HK-2 (cell line): ENCODE measurements around the gene ARHGEF12.

Experiments used
- DNase-seq: peaks from one replicate; pipeline ENCODE4 v3.0.0-alpha.2; 2018; ENCODE audit not compliant: unreplicated experiment

The ARHGEF12 gene

DNA sequence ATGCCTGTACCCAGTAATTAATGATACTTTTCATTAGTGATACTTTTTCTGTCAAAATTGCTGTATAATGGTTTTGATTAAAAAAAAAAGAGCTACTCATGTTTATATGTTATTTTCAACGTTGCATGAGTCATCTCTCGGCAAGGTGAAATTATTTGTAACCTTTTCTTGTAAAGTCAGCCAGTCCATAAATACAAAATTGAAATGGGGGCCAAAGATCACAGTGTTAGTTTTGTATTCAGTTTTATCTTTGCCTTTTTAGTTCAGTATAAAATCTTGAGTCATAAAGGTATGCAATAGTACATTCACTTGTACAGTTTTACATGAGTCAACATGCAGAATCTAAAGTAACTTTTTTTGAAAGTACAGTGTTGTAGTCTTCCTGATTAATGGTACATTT is 4.3 kb downstream of the ARHGEF12 start:
- no peak for DNase-seq

- no peak for DNase-seq
Measured at GRCh38 chr11:120342226-120342625, 6.0 kb downstream of the ARHGEF12 start.

- no peak for DNase-seq
Measured at GRCh38 chr11:120342678-120343077, 6.5 kb downstream of the ARHGEF12 start.

DNA sequence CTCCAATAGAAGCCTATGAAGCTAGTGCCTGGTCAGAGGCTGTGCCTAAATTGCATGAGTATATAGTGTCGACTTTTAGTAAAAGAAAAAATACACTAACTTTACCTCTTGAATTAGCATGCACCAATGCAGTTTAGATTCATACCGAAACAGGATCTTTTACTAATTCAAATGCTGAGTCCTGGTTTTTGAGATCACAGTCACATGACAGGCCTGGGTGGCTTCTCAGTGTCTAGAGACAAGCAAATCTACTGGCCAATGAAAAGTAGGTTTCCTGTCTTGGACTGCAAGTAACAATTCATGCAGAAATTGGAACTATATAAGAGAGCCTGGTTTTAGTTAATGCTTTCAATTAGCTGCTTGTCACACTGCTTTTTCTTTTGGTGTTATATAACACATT is 7.2 kb downstream of the ARHGEF12 start:
- no peak for DNase-seq

- no peak for DNase-seq
Measured at GRCh38 chr11:120344302-120345004, 8.2 kb downstream of the ARHGEF12 start.

DNA sequence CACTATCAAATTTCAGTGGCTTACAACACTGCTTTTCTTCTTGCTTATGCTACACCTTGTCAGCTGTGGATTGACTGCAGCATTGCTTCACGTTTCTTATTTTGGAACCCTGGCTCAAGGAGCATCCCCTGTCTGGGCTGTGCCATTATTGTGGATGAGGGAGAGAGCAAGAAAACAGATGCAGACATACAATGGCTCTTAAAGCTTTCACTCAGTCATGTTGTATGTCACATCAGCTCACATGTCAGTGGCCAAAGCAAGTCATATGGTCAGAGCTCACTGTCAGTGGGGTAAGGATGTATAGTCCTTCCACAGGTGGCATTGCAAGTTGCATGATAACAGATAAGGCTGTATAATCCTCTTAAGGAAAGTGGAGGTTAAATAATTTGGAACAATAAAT is 10.0 kb downstream of the ARHGEF12 start:
- no peak for DNase-seq

DNA sequence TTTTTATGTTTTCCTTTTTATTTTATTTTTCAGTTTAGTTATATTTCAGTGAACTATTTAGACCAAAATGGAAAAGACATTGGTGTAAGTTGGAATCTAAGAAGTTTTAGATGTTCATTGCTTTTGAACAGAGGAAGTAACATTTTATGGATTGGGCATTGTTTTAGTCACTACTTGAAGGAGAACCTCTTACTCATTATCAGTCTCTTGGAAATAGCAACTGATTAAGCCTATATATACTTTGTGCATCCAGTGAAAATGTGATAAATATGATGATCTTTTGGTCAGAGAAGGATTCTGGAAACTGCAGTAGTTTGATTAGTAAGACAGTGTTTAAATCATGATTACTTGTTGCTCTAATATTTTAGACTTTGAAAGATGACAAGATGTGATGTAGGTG is 14.4 kb downstream of the ARHGEF12 start:
- no peak for DNase-seq

DNA sequence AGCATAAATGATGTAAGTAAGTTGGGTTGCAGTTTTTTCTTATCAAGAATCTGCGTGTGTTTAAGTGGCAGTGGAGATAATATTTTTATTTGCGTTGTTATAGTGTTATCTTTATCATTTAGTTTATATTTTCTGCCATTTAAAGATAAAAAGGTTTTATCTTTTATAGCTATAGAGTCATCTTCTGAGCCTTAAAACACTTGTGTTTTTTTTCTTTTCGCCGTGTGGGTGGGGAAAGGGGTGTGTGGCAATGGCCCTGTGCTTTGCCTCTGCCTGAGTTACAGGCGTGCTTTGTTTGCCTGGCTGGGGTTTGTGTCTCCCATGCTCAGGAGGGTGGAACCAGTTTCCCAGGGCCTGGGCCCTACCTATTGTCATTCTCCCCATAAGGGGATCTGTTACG is 16.2 kb downstream of the ARHGEF12 start:
- no peak for DNase-seq

- no peak for DNase-seq
Measured at GRCh38 chr11:120354068-120354467, 17.9 kb downstream of the ARHGEF12 start.

DNA sequence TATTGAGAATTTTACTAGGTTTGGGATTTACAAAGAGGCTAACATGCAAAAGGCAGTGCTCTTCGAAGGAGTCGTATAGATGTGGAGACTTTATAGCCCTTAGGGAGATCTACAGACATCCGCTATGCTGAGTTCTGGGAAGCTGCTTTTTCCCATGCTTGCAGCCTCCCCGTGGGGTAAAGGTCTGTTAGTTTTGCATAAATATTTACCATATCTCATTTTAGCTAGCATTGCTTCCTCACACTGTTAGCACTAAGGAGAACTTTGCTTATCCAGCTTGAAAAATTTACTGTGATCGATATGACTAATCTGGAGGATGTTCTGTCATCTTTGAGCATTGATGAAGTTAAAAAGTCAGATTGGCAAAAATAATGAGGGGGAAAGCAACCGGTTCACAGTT is 18.6 kb downstream of the ARHGEF12 start:
- DNase-seq, result no peak

- DNase-seq, result no peak
Measured at GRCh38 chr11:120357620-120358019, 21.4 kb downstream of the ARHGEF12 start.

- DNase-seq, result no peak
Measured at GRCh38 chr11:120358729-120359128, 22.5 kb downstream of the ARHGEF12 start.

DNA sequence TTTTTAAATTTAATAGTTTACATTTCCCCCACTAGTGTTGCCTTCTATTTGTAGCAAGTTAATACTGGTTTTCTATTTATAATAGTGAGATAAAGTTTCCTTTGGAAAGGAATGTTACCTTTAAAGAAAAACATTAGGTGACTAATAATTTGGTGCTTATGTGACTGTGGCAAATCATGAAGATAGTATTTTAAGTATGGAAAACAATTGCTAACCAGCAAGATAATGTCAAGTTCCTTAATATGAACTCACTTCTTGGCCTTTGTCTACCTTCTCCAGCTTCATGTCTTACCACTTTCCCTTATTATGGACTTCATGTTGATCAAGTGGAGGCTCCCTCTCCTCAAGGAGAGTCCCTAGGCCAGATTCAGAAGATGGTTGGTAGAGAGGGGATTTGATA is 27.2 kb downstream of the ARHGEF12 start:
- no peak for DNase-seq

DNA sequence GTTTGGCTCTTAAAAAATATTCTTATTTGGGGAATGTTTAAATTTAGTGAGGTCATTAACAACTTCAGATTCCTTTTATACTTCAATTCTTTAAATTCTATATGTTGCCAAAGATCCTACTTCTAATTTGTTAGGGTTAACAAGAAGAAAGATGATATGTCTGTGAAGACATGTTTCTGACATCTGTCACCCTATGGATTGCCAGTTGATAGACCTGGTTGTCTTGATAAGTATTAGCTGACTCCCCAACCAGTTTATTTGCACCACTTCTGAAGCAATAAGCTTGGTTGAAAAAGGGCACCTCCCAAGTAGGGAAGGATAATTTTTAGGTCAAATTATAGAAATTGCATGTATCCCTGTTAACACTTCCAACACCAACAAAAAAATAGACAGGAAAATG is 29.3 kb downstream of the ARHGEF12 start:
- DNase-seq, result no peak

- DNase-seq, result no peak
Measured at GRCh38 chr11:120372296-120372695, 36.1 kb downstream of the ARHGEF12 start.

DNA sequence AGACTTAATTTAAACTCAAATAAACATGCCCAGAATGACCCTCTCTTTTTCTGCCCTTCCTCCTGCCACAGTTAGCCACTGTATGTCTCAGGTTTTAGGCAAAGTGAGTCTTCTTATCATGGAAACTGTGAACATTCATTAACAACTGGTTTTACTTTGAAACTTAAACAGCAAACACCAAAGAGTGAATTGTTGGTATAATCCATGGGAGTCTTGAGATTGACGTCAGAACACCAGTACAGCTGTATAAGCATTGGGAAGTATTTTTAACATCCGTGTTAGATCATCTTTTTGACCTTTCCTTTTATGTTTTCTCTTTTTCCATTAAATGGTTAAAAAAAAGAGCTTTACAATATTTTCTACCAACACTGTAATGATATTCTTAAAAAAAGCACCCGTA is 38.9 kb downstream of the ARHGEF12 start:
- DNase-seq, result no peak

GRCh38 chr11:120376547-120377182 is 40.5 kb downstream of the ARHGEF12 start:
- no peak for DNase-seq

DNA sequence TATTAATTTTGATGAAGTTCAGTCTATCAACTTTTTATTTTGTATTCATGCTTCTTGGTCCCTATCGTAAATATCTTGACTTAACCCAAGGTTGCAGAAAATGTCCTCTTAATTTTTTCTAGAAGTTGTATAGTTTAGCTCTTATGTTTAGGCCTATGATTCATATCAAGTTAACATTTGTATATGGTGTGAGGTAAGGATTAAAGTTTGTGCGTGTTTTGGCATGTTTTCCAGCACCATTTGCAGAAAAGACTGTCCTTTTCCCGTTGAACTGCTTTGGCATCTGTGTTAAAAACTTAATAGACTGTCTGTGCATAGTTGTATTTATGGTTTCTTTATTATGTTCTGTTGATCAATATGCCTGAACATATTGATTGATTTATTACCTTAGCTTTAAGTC is 42.3 kb downstream of the ARHGEF12 start:
- DNase-seq, result no peak

- DNase-seq, result no peak
Measured at GRCh38 chr11:120381401-120381800, 45.2 kb downstream of the ARHGEF12 start.

DNA sequence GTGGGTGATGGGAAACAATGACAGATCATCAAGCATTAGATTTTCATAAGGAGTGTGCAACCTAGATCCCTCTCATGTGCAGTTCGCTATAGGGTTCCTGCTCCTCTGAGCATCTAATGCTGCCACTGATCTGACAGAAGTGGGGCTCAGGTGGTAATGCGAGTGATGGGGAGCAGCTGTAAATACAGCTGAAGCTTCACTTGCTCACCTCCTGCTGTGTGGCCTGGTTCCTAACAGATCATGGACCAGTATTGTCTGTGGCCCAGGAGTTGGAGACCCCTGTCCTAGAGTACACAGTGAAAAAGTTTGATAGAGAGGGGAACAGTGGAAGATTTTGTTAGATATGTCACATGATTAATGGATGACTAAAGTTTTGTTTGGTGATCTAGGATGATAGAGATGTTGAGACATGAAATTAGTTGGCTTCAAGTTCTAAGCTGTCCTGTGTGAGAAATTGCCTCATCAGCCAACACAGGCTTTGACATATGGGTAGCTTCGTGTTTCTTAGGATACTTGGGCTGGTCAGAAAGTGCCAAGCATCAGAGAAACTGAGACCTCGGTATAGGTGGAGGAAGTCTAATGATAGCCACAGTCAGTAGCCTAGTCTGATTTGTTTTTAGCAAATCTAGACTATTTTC is 47.4 kb downstream of the ARHGEF12 start:
- DNase-seq, result no peak

DNA sequence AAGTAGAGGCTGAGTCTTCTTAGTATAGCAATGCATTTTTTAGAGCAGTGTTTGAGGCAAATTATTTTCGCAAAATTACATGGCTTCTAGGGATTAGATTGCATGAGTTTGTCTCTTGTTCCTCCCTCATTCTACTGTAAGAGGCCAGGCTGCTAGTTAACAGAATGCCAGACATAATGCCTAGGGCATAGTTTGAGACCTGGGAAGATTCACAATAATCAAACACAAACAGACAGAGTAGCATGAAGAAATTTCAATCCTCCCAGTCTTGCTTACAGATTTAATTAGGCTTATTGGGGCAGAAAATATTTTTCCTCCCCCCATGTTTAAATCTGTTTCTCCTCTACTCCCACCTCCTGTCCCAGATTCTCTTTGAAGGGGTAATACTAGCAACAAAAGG is 48.3 kb downstream of the ARHGEF12 start:
- DNase-seq, result no peak

DNA sequence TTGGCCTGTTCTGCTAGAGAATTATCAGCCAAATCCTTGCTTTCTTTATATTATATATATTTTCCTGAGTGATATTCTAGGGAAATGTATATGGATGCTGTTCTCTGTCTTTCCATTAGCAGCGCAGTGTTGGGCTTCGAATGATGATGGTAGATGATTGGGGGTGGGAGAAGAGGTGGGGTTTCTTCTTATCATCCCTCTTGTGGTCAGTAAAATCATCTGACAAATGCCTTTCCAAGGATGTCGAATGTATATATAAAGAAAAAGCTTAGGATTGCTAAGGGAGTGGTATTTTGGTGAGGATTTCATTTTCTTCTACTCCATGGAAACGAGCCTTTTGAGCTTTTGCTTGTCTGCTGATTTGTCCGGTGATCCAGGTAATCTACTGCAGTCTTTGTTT is 48.9 kb downstream of the ARHGEF12 start:
- DNase-seq, result no peak

DNA sequence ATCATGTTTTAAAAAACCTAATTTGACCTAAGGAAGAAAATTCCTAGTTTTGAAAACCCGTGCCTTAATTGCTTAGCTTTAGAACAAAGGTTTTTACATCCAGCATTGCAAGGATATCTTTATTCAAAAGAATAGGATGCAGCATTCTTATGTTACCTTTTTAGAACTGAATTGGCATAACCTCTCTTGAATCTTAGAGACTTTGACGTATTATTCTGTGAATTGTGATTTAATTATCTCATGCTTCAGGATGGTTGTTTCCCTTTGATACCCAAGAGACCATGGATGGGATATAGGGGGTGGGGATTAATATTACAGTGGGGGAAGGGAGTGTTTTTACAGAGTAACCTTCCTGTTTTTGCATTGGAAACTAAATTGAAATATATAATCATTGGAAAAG is 49.4 kb downstream of the ARHGEF12 start:
- DNase-seq, result no peak
